GM18526 (cell line): Measurements from ENCODE around the gene NCK2.

ENCODE experiments used
- POLR2A ChIP-seq: IDR thresholded peaks from 3 replicates; pipeline ENCODE4 v1.6.1; 2011; ENCODE audit not compliant: insufficient read length; ENCODE audit errors: extremely low read depth

The NCK2 gene

GRCh38 chr2:105775809-105776559 is 31.3 kb downstream of the NCK2 start:
- TF ChIP-seq POLR2A, result no peak

GRCh38 chr2:105776560-105776928 is 31.8 kb downstream of the NCK2 start:
- TF ChIP-seq POLR2A, result no peak

GRCh38 chr2:105777031-105777482 is 32.3 kb downstream of the NCK2 start:
- no peak for TF ChIP-seq POLR2A

GRCh38 chr2:105777506-105778055 is 32.9 kb downstream of the NCK2 start:
- no peak for TF ChIP-seq POLR2A

- TF ChIP-seq POLR2A, result no peak
These were observed 33.4 kb downstream of the NCK2 start for GRCh38 chr2:105778080-105778607.

- no peak for TF ChIP-seq POLR2A
These were observed 34.7 kb downstream of the NCK2 start for GRCh38 chr2:105779394-105779793.

GRCh38 chr2:105780606-105781005 is 35.9 kb downstream of the NCK2 start:
- TF ChIP-seq POLR2A, result no peak

- TF ChIP-seq POLR2A, result no peak
These were observed 36.7 kb downstream of the NCK2 start for GRCh38 chr2:105781274-105781978.

GRCh38 chr2:105782123-105782522 is 37.4 kb downstream of the NCK2 start:
- no peak for TF ChIP-seq POLR2A

- no peak for TF ChIP-seq POLR2A
These were observed 37.9 kb downstream of the NCK2 start for GRCh38 chr2:105782646-105783045.

- TF ChIP-seq POLR2A, result no peak
These were observed 38.5 kb downstream of the NCK2 start for GRCh38 chr2:105783151-105783738.

- no peak for TF ChIP-seq POLR2A
These were observed 39.3 kb downstream of the NCK2 start for GRCh38 chr2:105783972-105784371.

GRCh38 chr2:105784589-105784988 is 39.9 kb downstream of the NCK2 start:
- TF ChIP-seq POLR2A, result no peak

GRCh38 chr2:105785095-105785847 is 40.6 kb downstream of the NCK2 start:
- no peak for TF ChIP-seq POLR2A

GRCh38 chr2:105786231-105787230 is 41.8 kb downstream of the NCK2 start:
- TF ChIP-seq POLR2A, result no peak
